ENCODE data around the gene PEA15. TPM values are rescaled to one million over a fixed set of nuclear protein-coding genes. Genes with fewer than 3 reads are reported as not detected.

Gene PEA15
- 195 and 197 TPM in 2 replicates for total RNA-seq
- long read RNA-seq, partial matches to known transcripts = 31 of 35 reads
- long read RNA-seq, other reads (novel, unspliced or antisense) = 0 of 35 reads

GRCh38 chr1:160205242-160206035 lies at the start of gene PEA15:
PEA15 (plus strand) TSS chr1:160205384; CDS start chr1:160211545, 6,161 bp downstream.
- DNase-seq (ENCODE audit: extremely low spot score, unreplicated experiment) = peak; percentile 90
- H3K9me3 Mint-ChIP-seq (ENCODE audit: unreplicated experiment) = no peaks in the 10 kb centered on the region
- H3K4me1 Mint-ChIP-seq (ENCODE audit: unreplicated experiment) = peaks cover 47% of the 10 kb centered on the region
- H3K4me3 Mint-ChIP-seq (ENCODE audit: unreplicated experiment) = peak within 1 kb of the TSS; percentile 89
- H3K27ac Mint-ChIP-seq (ENCODE audit: unreplicated experiment) = peak within 1 kb of the TSS; percentile 94
- peaks cover 15% of the 10 kb centered on the region for H3K36me3 Mint-ChIP-seq (ENCODE audit: unreplicated experiment)
- TF ChIP-seq CTCF (IDR thresholded peaks at IDR 0.05) = no peak
- H3K27me3 Mint-ChIP-seq (ENCODE audit: unreplicated experiment) = no peaks in the 10 kb centered on the region

GRCh38 chr1:160156361-160156760 lies 48.8 kb upstream of the PEA15 start:
- TF ChIP-seq CTCF (IDR thresholded peaks at IDR 0.05) = no peak
- no peaks in the 10 kb centered on the region for H3K9me3 Mint-ChIP-seq (ENCODE audit: unreplicated experiment)
- DNase-seq (ENCODE audit: extremely low spot score, unreplicated experiment) = no peak
- no peak overlapping the region for H3K27ac Mint-ChIP-seq (ENCODE audit: unreplicated experiment)
- H3K4me1 Mint-ChIP-seq (ENCODE audit: unreplicated experiment) = no peaks in the 10 kb centered on the region
- no peak overlapping the region for H3K4me3 Mint-ChIP-seq (ENCODE audit: unreplicated experiment)
- H3K36me3 Mint-ChIP-seq (ENCODE audit: unreplicated experiment) = no peaks in the 10 kb centered on the region
- peaks cover 35% of the 10 kb centered on the region for H3K27me3 Mint-ChIP-seq (ENCODE audit: unreplicated experiment)

- H3K36me3 Mint-ChIP-seq (ENCODE audit: unreplicated experiment) = no peaks in the 10 kb centered on the region
- H3K4me1 Mint-ChIP-seq (ENCODE audit: unreplicated experiment) = no peaks in the 10 kb centered on the region
- no peak overlapping the region for H3K4me3 Mint-ChIP-seq (ENCODE audit: unreplicated experiment)
- TF ChIP-seq CTCF (IDR thresholded peaks at IDR 0.05) = no peak
- no peaks in the 10 kb centered on the region for H3K9me3 Mint-ChIP-seq (ENCODE audit: unreplicated experiment)
- H3K27me3 Mint-ChIP-seq (ENCODE audit: unreplicated experiment) = peaks cover 38% of the 10 kb centered on the region
- H3K27ac Mint-ChIP-seq (ENCODE audit: unreplicated experiment) = no peak overlapping the region
- DNase-seq (ENCODE audit: extremely low spot score, unreplicated experiment) = no peak
Observed at GRCh38 chr1:160157174-160157573, 48.0 kb upstream of the PEA15 start.

- H3K4me1 Mint-ChIP-seq (ENCODE audit: unreplicated experiment) = no peaks in the 10 kb centered on the region
- peaks cover 38% of the 10 kb centered on the region for H3K27me3 Mint-ChIP-seq (ENCODE audit: unreplicated experiment)
- no peak overlapping the region for H3K4me3 Mint-ChIP-seq (ENCODE audit: unreplicated experiment)
- no peaks in the 10 kb centered on the region for H3K36me3 Mint-ChIP-seq (ENCODE audit: unreplicated experiment)
- DNase-seq (ENCODE audit: extremely low spot score, unreplicated experiment) = no peak
- H3K9me3 Mint-ChIP-seq (ENCODE audit: unreplicated experiment) = no peaks in the 10 kb centered on the region
- TF ChIP-seq CTCF (IDR thresholded peaks at IDR 0.05) = no peak
- H3K27ac Mint-ChIP-seq (ENCODE audit: unreplicated experiment) = no peak overlapping the region
Observed at GRCh38 chr1:160158031-160158430, 47.2 kb upstream of the PEA15 start.

GRCh38 chr1:160158534-160158933 lies 46.6 kb upstream of the PEA15 start:
- no peak for TF ChIP-seq CTCF (IDR thresholded peaks at IDR 0.05)
- Mint-ChIP-seq H3K27me3 (ENCODE audit: unreplicated experiment) (peaks cover 38% of the 10 kb centered on the region), H3K9me3 (ENCODE audit: unreplicated experiment) (no peaks in the 10 kb centered on the region), H3K36me3 (ENCODE audit: unreplicated experiment) (no peaks in the 10 kb centered on the region), H3K4me1 (ENCODE audit: unreplicated experiment) (no peaks in the 10 kb centered on the region), H3K27ac (ENCODE audit: unreplicated experiment) (no peak overlapping the region), H3K4me3 (ENCODE audit: unreplicated experiment) (no peak overlapping the region)
- DNase-seq (ENCODE audit: extremely low spot score, unreplicated experiment) = no peak
